GM18861 (cell line): Measurements from ENCODE around the gene ACVR1C.

ENCODE experiments used
- ATAC-seq: cut with Tn5 transposase; IDR thresholded peaks from one replicate; pipeline ENCODE4 v1.9.1; 2021; ENCODE audit not compliant: unreplicated experiment

Gene ACVR1C

GRCh38 chr2:157628477-157629415 is at the start of gene ACVR1C:
Gene ACVR1C (minus strand): TSS chr2:157628864. CDS start chr2:157628644, 220 bp downstream.
- ATAC-seq, result peak; percentile 79

- no peak for ATAC-seq
Measured at GRCh38 chr2:157677941-157678340, 49.3 kb upstream of the ACVR1C start.

- ATAC-seq, result no peak
Measured at GRCh38 chr2:157672129-157672528, 43.5 kb upstream of the ACVR1C start.

- ATAC-seq, result no peak
Measured at GRCh38 chr2:157662401-157662800, 33.7 kb upstream of the ACVR1C start.

GRCh38 chr2:157661776-157662175 is 33.1 kb upstream of the ACVR1C start:
- ATAC-seq, result no peak

GRCh38 chr2:157657858-157658257 is 29.2 kb upstream of the ACVR1C start:
- ATAC-seq, result no peak

- no peak for ATAC-seq
Measured at GRCh38 chr2:157657101-157657500, 28.4 kb upstream of the ACVR1C start.

- ATAC-seq, result no peak
Measured at GRCh38 chr2:157644776-157645175, 16.1 kb upstream of the ACVR1C start.

GRCh38 chr2:157631861-157632260 is 3.2 kb upstream of the ACVR1C start:
- no peak for ATAC-seq

- ATAC-seq, result no peak
Measured at GRCh38 chr2:157627594-157628476, 829 bp downstream of the ACVR1C start.

GRCh38 chr2:157625296-157625695 is 3.4 kb downstream of the ACVR1C start:
- no peak for ATAC-seq

GRCh38 chr2:157620956-157621355 is 7.7 kb downstream of the ACVR1C start:
- ATAC-seq, result no peak

GRCh38 chr2:157611726-157612125 is 16.9 kb downstream of the ACVR1C start:
- no peak for ATAC-seq

- no peak for ATAC-seq
Measured at GRCh38 chr2:157611110-157611509, 17.6 kb downstream of the ACVR1C start.

GRCh38 chr2:157606534-157606933 is 22.1 kb downstream of the ACVR1C start:
- ATAC-seq, result no peak

GRCh38 chr2:157603198-157603597 is 25.5 kb downstream of the ACVR1C start:
- no peak for ATAC-seq

GRCh38 chr2:157601807-157602206 is 26.9 kb downstream of the ACVR1C start:
- ATAC-seq, result no peak

GRCh38 chr2:157596992-157597681 is 31.5 kb downstream of the ACVR1C start:
- peak; percentile 68 for ATAC-seq

- no peak for ATAC-seq
Measured at GRCh38 chr2:157593411-157593810, 35.3 kb downstream of the ACVR1C start.

- no peak for ATAC-seq
Measured at GRCh38 chr2:157592948-157593347, 35.7 kb downstream of the ACVR1C start.

- no peak for ATAC-seq
Measured at GRCh38 chr2:157592374-157592773, 36.3 kb downstream of the ACVR1C start.
